K562 (cell line): ENCODE data around the gene CAST. TPM values are rescaled to one million over a fixed set of nuclear protein-coding genes. Genes with fewer than 3 reads are reported as not detected.

Experiments
- ATAC-seq: fragments of 200-7000 bp; cut with Tn5 transposase; 3 replicates; pipeline ENCODE4 v1.9.1; 2020; ENCODE audit warnings: moderate library complexity
- BruUV-seq: library from RNA; stranded (reverse); fragments of 400-500 nt; replicated peaks from 2 replicates; lab custom pipeline; 2021; lab: Mats Ljungman, UMichigan
- CTCF ChIA-PET: fragments of 300-600 bp; formaldehyde crosslinking; extraction: SDS; loops from one replicate; lab custom pipeline; 2021; ENCODE audit warnings: low intra/inter-chr PET ratio; lab: Yijun Ruan, JAX
- POLR2A ChIA-PET: fragments of 300-600, 350-650 bp; sonication (Branson Sonifier 250); formaldehyde crosslinking; extraction: SDS; loops from one replicate; lab custom pipeline; 2021; ENCODE audit warnings: antibody characterized with exemption, inconsistent platforms; lab: Yijun Ruan, JAX
- DNase-seq, 4 experiments: peaks; one replicate each; pipeline versions ENCODE4 v3.0.0 to v3.0.0-alpha.2; 2011 to 2018; ENCODE audit warnings: low spot score in 3 of 4, mixed read lengths in 3 of 4; ENCODE audit errors: extremely low read depth in 1 of 4
- FAIRE-seq: peaks from 2 replicates; lab custom pipeline; 2011; peaks lifted over from hg19 to GRCh38; lab: Jason Lieb, UNC
- H2AFZ ChIP-seq: 2 replicates; pipeline ENCODE4 v1.6.0; 2011; ENCODE audit warnings: low read depth, low read length, control low read depth, inconsistent platforms
- H3K27ac ChIP-seq: fragments of 200-600 bp; 3 replicates; pipeline ENCODE4 v1.8.0; 2011; ENCODE audit warnings: low read depth, mild to moderate bottlenecking, control low read depth, inconsistent platforms, low read length, moderate library complexity, mixed read lengths; ENCODE audit errors: extremely low read depth
- H3K27me3 ChIP-seq, 2 experiments: fragments of 300-600 bp in 1 of 2; 2 replicates in 1 of 2; 3 replicates in 1 of 2; pipeline versions ENCODE4 v1.6.0 to v1.8.0; 2011; ENCODE audit warnings: inconsistent platforms in 2 of 2, low read length in 2 of 2, mild to moderate bottlenecking in 1 of 2, mixed read lengths in 1 of 2, moderate library complexity in 1 of 2; ENCODE audit not compliant: control insufficient read depth in 2 of 2, insufficient read depth in 2 of 2
- H3K36me3 ChIP-seq: fragments of 300-600 bp; 3 replicates; pipeline ENCODE4 v1.8.0; 2011; ENCODE audit warnings: mild to moderate bottlenecking, low read length, inconsistent platforms; ENCODE audit not compliant: control insufficient read depth, insufficient read depth
- H3K4me1 ChIP-seq, 2 experiments: fragments of 200-600 bp in 1 of 2; replicated peaks in 1 of 2; 2 replicates in 1 of 2; 3 replicates in 1 of 2; pipeline versions ENCODE4 v1.5.1 to v1.8.0; 2011; ENCODE audit warnings: inconsistent platforms in 2 of 2, low read length in 2 of 2, mild to moderate bottlenecking in 1 of 2, mixed read lengths in 1 of 2, moderate library complexity in 1 of 2; ENCODE audit not compliant: control insufficient read depth in 2 of 2, insufficient read depth in 2 of 2
- H3K4me2 ChIP-seq: 2 replicates; pipeline ENCODE4 v1.6.1; 2011; ENCODE audit warnings: low read length, control low read depth, inconsistent platforms, mixed read lengths; ENCODE audit not compliant: insufficient read depth
- H3K4me3 ChIP-seq: fragments of 200-600 bp; sonication (generic), shearing (Covaris generic); 2 replicates; pipeline ENCODE4 v1.5.1; 2016; ENCODE audit warnings: control low read depth, inconsistent platforms
- H3K79me2 ChIP-seq: fragments of 200-600 bp; 3 replicates; pipeline ENCODE4 v1.8.0; 2011; ENCODE audit warnings: low read length, inconsistent platforms; ENCODE audit not compliant: control insufficient read depth, insufficient read depth
- H3K9ac ChIP-seq, 2 experiments: 2 replicates each; pipeline versions ENCODE4 v1.6.0 to v1.6.1; 2011; ENCODE audit warnings: low read depth in 2 of 2, low read length in 2 of 2, control low read depth in 1 of 2, inconsistent platforms in 1 of 2, mild to moderate bottlenecking in 1 of 2, mixed read lengths in 1 of 2; ENCODE audit not compliant: insufficient read depth in 1 of 2
- H3K9me1 ChIP-seq: one replicate; pipeline ENCODE4 v1.6.0; 2011; ENCODE audit warnings: inconsistent platforms, mild to moderate bottlenecking, low read length, moderate library complexity; ENCODE audit not compliant: control insufficient read depth, insufficient read depth
- H3K9me3 ChIP-seq: replicated peaks from 2 replicates; pipeline ENCODE4 v1.5.1; 2011; ENCODE audit warnings: low read depth, low read length, inconsistent platforms; ENCODE audit not compliant: control insufficient read depth, insufficient read depth
- H4K20me1 ChIP-seq: replicated peaks from 2 replicates; pipeline ENCODE4 v1.6.1; 2011; ENCODE audit warnings: low read length, inconsistent platforms, mixed read lengths; ENCODE audit not compliant: control insufficient read depth, insufficient read depth
- BRD4 ChIP-seq: fragments of 200-600 bp; sonication (generic); IDR thresholded peaks from 2 replicates; pipeline ENCODE4 v1.6.1; 2017; ENCODE audit warnings: inconsistent platforms
- BRF2 ChIP-seq: IDR thresholded peaks from 3 replicates; pipeline ENCODE4 v1.6.1; 2011; ENCODE audit warnings: borderline replicate concordance, mild to moderate bottlenecking; ENCODE audit not compliant: insufficient read length, insufficient read depth
- CHAMP1 ChIP-seq: fragments of 450-650 bp; IDR thresholded peaks from 2 replicates; pipeline ENCODE4 v1.6.1; 2016; ENCODE audit warnings: mild to moderate bottlenecking
- CTBP1 ChIP-seq: fragments of 450-650 bp; IDR thresholded peaks from 2 replicates; pipeline ENCODE4 v1.6.1; 2016; ENCODE audit warnings: borderline replicate concordance
- ELF2 ChIP-seq: fragments of 250-450 bp; sonication (Bioruptor Pico); IDR thresholded peaks from 2 replicates; pipeline ENCODE4 v1.5.0; 2021; ENCODE audit warnings: mild to moderate bottlenecking
- HDAC3 ChIP-seq: fragments of 450-650 bp; IDR thresholded peaks from 2 replicates; pipeline ENCODE4 v1.6.1; 2018; ENCODE audit warnings: borderline replicate concordance, mild to moderate bottlenecking, moderate library complexity; ENCODE audit not compliant: partially characterized antibody
- JUN ChIP-seq, 2 experiments: sonication (generic) in 1 of 2; formaldehyde crosslinking in 1 of 2; IDR thresholded peaks; 2 replicates each; pipeline versions ENCODE4 v1.6.1 to v1.8.0; 2012 to 2022; ENCODE audit warnings: borderline replicate concordance in 2 of 2, mild to moderate bottlenecking in 2 of 2, improper control_type of control experiment in 1 of 2, low read depth in 1 of 2, low read length in 1 of 2, missing genetic modification reagents in 1 of 2
- RBM17 ChIP-seq: fragments of 200-400 bp; formaldehyde crosslinking; IDR thresholded peaks from 2 replicates; pipeline ENCODE4 v1.6.1; 2017; ENCODE audit warnings: low read depth, mild to moderate bottlenecking, low read length, borderline replicate concordance
- SMARCA4 ChIP-seq: fragments of 450-650 bp; IDR thresholded peaks from 2 replicates; pipeline ENCODE4 v1.6.1; 2016
- SRSF1 ChIP-seq: fragments of 200-400 bp; formaldehyde crosslinking; IDR thresholded peaks from 2 replicates; pipeline ENCODE4 v1.6.1; 2017; ENCODE audit warnings: mild to moderate bottlenecking, low read depth, low read length, moderate library complexity
- U2AF2 ChIP-seq: fragments of 200-400 bp; formaldehyde crosslinking; optimal IDR thresholded peaks from 2 replicates; pipeline ENCODE3; 2017; ENCODE audit warnings: low read depth, mild to moderate bottlenecking, low read length
- XRCC3 ChIP-seq: fragments of 450-650 bp; IDR thresholded peaks from 2 replicates; pipeline ENCODE4 v1.6.1; 2017; ENCODE audit warnings: mild to moderate bottlenecking, moderate library complexity
- WGBS: fragments of 100-300 bp; shearing (Covaris generic); methylation state at CpG from one replicate; pipeline ENCODE4 v1.1.6; 2016; ENCODE audit warnings: low coverage, mixed read lengths; ENCODE audit not compliant: insufficient coverage; ENCODE audit errors: missing lambda C conversion rate; 5-methylcytosine and 5-hydroxymethylcytosine counted together
- in situ Hi-C: fragments of 300-500 bp; cut with MboI; formaldehyde crosslinking; loops from 4 replicates; pipeline ENCODE4 v1.15.0; 2018; ENCODE audit warnings: inconsistent platforms, mixed read lengths
- intact Hi-C: fragments of 100-400 bp; cut with micrococcal nuclease; formaldehyde crosslinking; loops from 2 replicates; pipeline ENCODE4 v1.14.2; 2022
- polyA plus RNA-seq, 8 experiments: library from polyadenylated mRNA; depleted of rRNA in 4 of 8; stranded (reverse) in 5 of 8; unstranded in 3 of 8; fragments of >200 nt; fragmentation: Nextera tagmentation in 2 of 8; fragmentation: Illumina TruSeq in 1 of 8; extraction: Ambion mirVana in 2 of 8; extraction: Trizol in 1 of 8; gene quantifications; 2 replicates each; pipeline versions ENCODE4 v1.2.1 to v1.2.3, GENCODE V29; 2011 to 2014; ENCODE audit warnings: inconsistent platforms in 1 of 8, missing spikeins in 1 of 8
- total RNA-seq, 7 experiments: library from RNA; depleted of rRNA in 6 of 7; stranded (reverse); fragments of >200 nt in 6 of 7; fragmentation: Illumina TruSeq in 2 of 7; extraction: Trizol in 2 of 7; gene quantifications; 2 replicates each; pipeline versions ENCODE4 v1.2.1 to v1.2.3, GENCODE V29; 2011 to 2021; ENCODE audit warnings: low replicate concordance in 1 of 7

CAST gene
- total and polyA plus RNA-seq, 9 of the 15 experiments (the other 6 are each of a cell fraction or from before 2014, with no cell fraction given): 55.5 to 136 (median 86.1) TPM

GRCh38 chr5:96790961-96791504, 128.9 kb downstream of the CAST start:
- Histone ChIP-seq H3K4me2 (no peak overlapping the region), H2AFZ (no peak overlapping the region), H3K4me1 (no peaks in the 10 kb centered on the region), H3K36me3 (peaks cover 41% of the 10 kb centered on the region; the same call in 2 of the 3 replicates), H3K9me1 (no peaks in the 10 kb centered on the region), H3K27ac (no peak overlapping the region), H3K4me3 (no peak overlapping the region), H3K79me2 (no peaks in the 10 kb centered on the region), H4K20me1 (no peaks in the 10 kb centered on the region), H3K9ac (no peak overlapping the region), H3K27me3 (no peaks in the 10 kb centered on the region)
- intact Hi-C loops: no loop called here
- 50% methylated on average over 3 of the region's 3 CpGs for WGBS
- no peak for DNase-seq
- POLR2A ChIA-PET: interaction anchor here (0.6 to 1.5 kb wide), 4 partner anchors 15 to 28 kb away, joined by 3 read pairs; partner anchors contain the start of gene ERAP1
- in situ Hi-C loops: no loop called here
- no peak for FAIRE-seq
- ATAC-seq: no peak
- no TSS peak for BruUV-seq
- CTCF ChIA-PET: no interaction called here
- TF ChIP-seq XRCC3 (no peak), BRD4 (no peak), SRSF1 (no peak)
- TF ChIP-seq, all 486 proteins: peak for 0
- no peaks in the 10 kb centered on the region for H3K9me3 ChIP-seq

- no peak for DNase-seq
- ATAC-seq: no peak
- POLR2A ChIA-PET: no interaction called here
- TF ChIP-seq CHAMP1: no peak
- no peak for TF ChIP-seq HDAC3
- no peak for TF ChIP-seq RBM17
- no peak for TF ChIP-seq CTBP1
- no peak for TF ChIP-seq BRF2
- TF ChIP-seq JUN (IDR thresholded peaks at IDR 0.05; ENCODE audit: borderline replicate concordance, low read depth, low read length): no peak
- TF ChIP-seq JUN (CRISPR knock-in tag; IDR thresholded peaks at IDR 0.05; ENCODE audit: borderline replicate concordance): no peak
- TF ChIP-seq U2AF2: no peak
- no peak for TF ChIP-seq ELF2 (CRISPR knock-in tag)
- no peak for TF ChIP-seq SMARCA4
These were observed 132.6 kb downstream of the CAST start for GRCh38 chr5:96794757-96795156.

More at GRCh38 chr5:96794757-96795156, 132.6 kb downstream of the CAST start:
- Histone ChIP-seq H3K27me3 (no peaks in the 10 kb centered on the region), H3K9me1 (no peaks in the 10 kb centered on the region), H3K9me3 (no peaks in the 10 kb centered on the region), H3K4me1 (no peaks in the 10 kb centered on the region), H3K4me2 (no peak overlapping the region), H2AFZ (no peak overlapping the region), H3K36me3 (peaks cover 51% of the 10 kb centered on the region; the same call in 2 of the 3 replicates), H3K9ac (no peak overlapping the region), H3K4me3 (no peak overlapping the region), H4K20me1 (no peaks in the 10 kb centered on the region), H3K27ac (no peak overlapping the region), H3K79me2 (no peaks in the 10 kb centered on the region)
- in situ Hi-C loops (no loop called here), intact Hi-C loops (no loop called here)
- WGBS: 82% methylated on average over 3 of the region's 3 CpGs
- no peak for FAIRE-seq
- CTCF ChIA-PET: no interaction called here
- no TSS peak for BruUV-seq
